ENCODE measurements around the gene NTNG2.

The NTNG2 gene

GRCh38 chr9:132183134-132183533 is 21.3 kb downstream of the NTNG2 start:
- Histone ChIP-seq H3K4me1 (ENCODE audit: control insufficient read depth, insufficient read depth, low read length) (no peaks in the 10 kb centered on the region), H3K9ac (ENCODE audit: low read length) (no peak overlapping the region), H3K4me3 (ENCODE audit: low read length) (no peak overlapping the region), H3K36me3 (ENCODE audit: control insufficient read depth, insufficient read depth, low read length) (no peaks in the 10 kb centered on the region), H3K9me3 (ENCODE audit: control insufficient read depth, low read length) (no peaks in the 10 kb centered on the region), H3K27me3 (ENCODE audit: control insufficient read depth, insufficient read depth, low read length) (peaks cover 43% of the 10 kb centered on the region)

- Histone ChIP-seq H3K27me3 (ENCODE audit: control insufficient read depth, insufficient read depth, low read length) (peaks cover 45% of the 10 kb centered on the region), H3K4me3 (ENCODE audit: low read length) (no peak overlapping the region), H3K36me3 (ENCODE audit: control insufficient read depth, insufficient read depth, low read length) (no peaks in the 10 kb centered on the region), H3K9me3 (ENCODE audit: control insufficient read depth, low read length) (no peaks in the 10 kb centered on the region), H3K4me1 (ENCODE audit: control insufficient read depth, insufficient read depth, low read length) (no peaks in the 10 kb centered on the region), H3K9ac (ENCODE audit: low read length) (no peak overlapping the region)
Observed at GRCh38 chr9:132183715-132184114, 21.9 kb downstream of the NTNG2 start.

GRCh38 chr9:132184124-132184523 is 22.3 kb downstream of the NTNG2 start:
- H3K9me3 ChIP-seq (ENCODE audit: control insufficient read depth, low read length), result no peaks in the 10 kb centered on the region
- peaks cover 45% of the 10 kb centered on the region for H3K27me3 ChIP-seq (ENCODE audit: control insufficient read depth, insufficient read depth, low read length)
- no peak overlapping the region for H3K9ac ChIP-seq (ENCODE audit: low read length)
- H3K4me3 ChIP-seq (ENCODE audit: low read length), result no peak overlapping the region
- H3K36me3 ChIP-seq (ENCODE audit: control insufficient read depth, insufficient read depth, low read length), result no peaks in the 10 kb centered on the region
- no peaks in the 10 kb centered on the region for H3K4me1 ChIP-seq (ENCODE audit: control insufficient read depth, insufficient read depth, low read length)

GRCh38 chr9:132185073-132186009 is 23.5 kb downstream of the NTNG2 start:
- Histone ChIP-seq H3K4me1 (ENCODE audit: control insufficient read depth, insufficient read depth, low read length) (no peaks in the 10 kb centered on the region), H3K4me3 (ENCODE audit: low read length) (no peak overlapping the region), H3K36me3 (ENCODE audit: control insufficient read depth, insufficient read depth, low read length) (no peaks in the 10 kb centered on the region), H3K27me3 (ENCODE audit: control insufficient read depth, insufficient read depth, low read length) (peaks cover 45% of the 10 kb centered on the region), H3K9ac (ENCODE audit: low read length) (no peak overlapping the region), H3K9me3 (ENCODE audit: control insufficient read depth, low read length) (no peaks in the 10 kb centered on the region)

GRCh38 chr9:132187121-132187620 is 25.3 kb downstream of the NTNG2 start:
- peaks cover 42% of the 10 kb centered on the region for H3K27me3 ChIP-seq (ENCODE audit: control insufficient read depth, insufficient read depth, low read length)

GRCh38 chr9:132190966-132191365 is 29.1 kb downstream of the NTNG2 start:
- Histone ChIP-seq H3K9ac (ENCODE audit: low read length) (no peak overlapping the region), H3K36me3 (ENCODE audit: control insufficient read depth, insufficient read depth, low read length) (no peaks in the 10 kb centered on the region), H3K9me3 (ENCODE audit: control insufficient read depth, low read length) (no peaks in the 10 kb centered on the region), H3K4me1 (ENCODE audit: control insufficient read depth, insufficient read depth, low read length) (no peaks in the 10 kb centered on the region), H3K27me3 (ENCODE audit: control insufficient read depth, insufficient read depth, low read length) (peaks cover 20% of the 10 kb centered on the region), H3K4me3 (ENCODE audit: low read length) (no peak overlapping the region)

More at GRCh38 chr9:132187121-132187620, 25.3 kb downstream of the NTNG2 start:
- Histone ChIP-seq H3K9ac (ENCODE audit: low read length) (no peak overlapping the region), H3K9me3 (ENCODE audit: control insufficient read depth, low read length) (no peaks in the 10 kb centered on the region), H3K4me3 (ENCODE audit: low read length) (no peak overlapping the region), H3K4me1 (ENCODE audit: control insufficient read depth, insufficient read depth, low read length) (no peaks in the 10 kb centered on the region), H3K36me3 (ENCODE audit: control insufficient read depth, insufficient read depth, low read length) (no peaks in the 10 kb centered on the region)

GRCh38 chr9:132192728-132193127 is 30.9 kb downstream of the NTNG2 start:
- Histone ChIP-seq H3K4me3 (ENCODE audit: low read length) (no peak overlapping the region), H3K36me3 (ENCODE audit: control insufficient read depth, insufficient read depth, low read length) (no peaks in the 10 kb centered on the region), H3K4me1 (ENCODE audit: control insufficient read depth, insufficient read depth, low read length) (no peaks in the 10 kb centered on the region), H3K27me3 (ENCODE audit: control insufficient read depth, insufficient read depth, low read length) (peaks cover 7% of the 10 kb centered on the region), H3K9ac (ENCODE audit: low read length) (no peak overlapping the region), H3K9me3 (ENCODE audit: control insufficient read depth, low read length) (no peaks in the 10 kb centered on the region)

GRCh38 chr9:132193227-132194124 is 31.6 kb downstream of the NTNG2 start:
- Histone ChIP-seq H3K4me1 (ENCODE audit: control insufficient read depth, insufficient read depth, low read length) (no peaks in the 10 kb centered on the region), H3K36me3 (ENCODE audit: control insufficient read depth, insufficient read depth, low read length) (no peaks in the 10 kb centered on the region), H3K9me3 (ENCODE audit: control insufficient read depth, low read length) (no peaks in the 10 kb centered on the region), H3K9ac (ENCODE audit: low read length) (no peak overlapping the region), H3K4me3 (ENCODE audit: low read length) (no peak overlapping the region), H3K27me3 (ENCODE audit: control insufficient read depth, insufficient read depth, low read length) (no peaks in the 10 kb centered on the region)

GRCh38 chr9:132194508-132194907 is 32.6 kb downstream of the NTNG2 start:
- H3K4me3 ChIP-seq (ENCODE audit: low read length), result no peak overlapping the region
- no peak overlapping the region for H3K9ac ChIP-seq (ENCODE audit: low read length)
- no peaks in the 10 kb centered on the region for H3K9me3 ChIP-seq (ENCODE audit: control insufficient read depth, low read length)
- H3K4me1 ChIP-seq (ENCODE audit: control insufficient read depth, insufficient read depth, low read length), result no peaks in the 10 kb centered on the region
- H3K36me3 ChIP-seq (ENCODE audit: control insufficient read depth, insufficient read depth, low read length), result no peaks in the 10 kb centered on the region
- no peaks in the 10 kb centered on the region for H3K27me3 ChIP-seq (ENCODE audit: control insufficient read depth, insufficient read depth, low read length)

GRCh38 chr9:132197315-132197714 is 35.5 kb downstream of the NTNG2 start:
- Histone ChIP-seq H3K27me3 (ENCODE audit: control insufficient read depth, insufficient read depth, low read length) (peaks cover 11% of the 10 kb centered on the region), H3K36me3 (ENCODE audit: control insufficient read depth, insufficient read depth, low read length) (no peaks in the 10 kb centered on the region), H3K4me3 (ENCODE audit: low read length) (no peak overlapping the region), H3K9me3 (ENCODE audit: control insufficient read depth, low read length) (no peaks in the 10 kb centered on the region), H3K4me1 (ENCODE audit: control insufficient read depth, insufficient read depth, low read length) (no peaks in the 10 kb centered on the region), H3K9ac (ENCODE audit: low read length) (no peak overlapping the region)

- Histone ChIP-seq H3K27me3 (ENCODE audit: control insufficient read depth, insufficient read depth, low read length) (peaks cover 18% of the 10 kb centered on the region), H3K9me3 (ENCODE audit: control insufficient read depth, low read length) (no peaks in the 10 kb centered on the region), H3K4me3 (ENCODE audit: low read length) (no peak overlapping the region), H3K9ac (ENCODE audit: low read length) (no peak overlapping the region), H3K4me1 (ENCODE audit: control insufficient read depth, insufficient read depth, low read length) (no peaks in the 10 kb centered on the region), H3K36me3 (ENCODE audit: control insufficient read depth, insufficient read depth, low read length) (no peaks in the 10 kb centered on the region)
Observed at GRCh38 chr9:132197856-132198550, 36.1 kb downstream of the NTNG2 start.
